HepG2 (cell line): ENCODE measurements around the gene SNED1. TPM values are rescaled to one million over a fixed set of nuclear protein-coding genes. Genes with fewer than 3 reads are reported as not detected.

Source experiments
- CREB1 ChIP-seq, 2 experiments: fragments of 450-650 bp in 1 of 2; IDR thresholded peaks; 2 replicates each; pipeline ENCODE4 v1.6.1; 2016 to 2017; ENCODE audit warnings: control low read depth in 1 of 2, mild to moderate bottlenecking in 1 of 2, missing compliant biosample characterization in 1 of 2, missing genetic modification characterization in 1 of 2
- ISL2 ChIP-seq: sonication (generic); formaldehyde crosslinking; IDR thresholded peaks from 2 replicates; pipeline ENCODE4 v1.5.0; 2020; ENCODE audit warnings: missing genetic modification reagents
- KDM1A ChIP-seq: IDR thresholded peaks from 2 replicates; pipeline ENCODE4 v1.6.1; 2016; ENCODE audit warnings: missing compliant biosample characterization
- NFKB2 ChIP-seq: sonication (generic); formaldehyde crosslinking; IDR thresholded peaks from 2 replicates; pipeline ENCODE4 v1.4.0; 2020; ENCODE audit warnings: missing genetic modification reagents, borderline replicate concordance
- NR2F6 ChIP-seq, 2 experiments: IDR thresholded peaks; 2 replicates each; pipeline ENCODE4 v1.6.1; 2016; ENCODE audit warnings: antibody characterized with exemption in 1 of 2, mild to moderate bottlenecking in 1 of 2
- PPARG ChIP-seq: conservative IDR thresholded peaks from 2 replicates; pipeline ENCODE4 v1.6.1; 2016; ENCODE audit warnings: missing biosample characterization, missing genetic modification reagents
- REXO4 ChIP-seq: sonication (generic); formaldehyde crosslinking; IDR thresholded peaks from 2 replicates; pipeline ENCODE4 v1.8.0; 2022; ENCODE audit warnings: missing genetic modification reagents, mild to moderate bottlenecking, borderline replicate concordance
- RNF2 ChIP-seq: fragments of 450-650 bp; conservative IDR thresholded peaks from 2 replicates; pipeline ENCODE4 v1.6.1; 2016; ENCODE audit warnings: low read depth
- ZBTB1 ChIP-seq: sonication (generic); formaldehyde crosslinking; IDR thresholded peaks from 2 replicates; pipeline ENCODE4 v1.4.0; 2020; ENCODE audit warnings: missing genetic modification reagents, borderline replicate concordance
- ZBTB25 ChIP-seq: IDR thresholded peaks from 2 replicates; pipeline ENCODE4 v1.6.1; 2018; ENCODE audit warnings: missing genetic modification reagents
- ZFP91 ChIP-seq: sonication (generic); formaldehyde crosslinking; IDR thresholded peaks from 2 replicates; pipeline ENCODE4 v1.9.0; 2022; ENCODE audit warnings: missing genetic modification reagents, mild to moderate bottlenecking, borderline replicate concordance
- ZKSCAN5 ChIP-seq: sonication (generic); formaldehyde crosslinking; IDR thresholded peaks from 2 replicates; pipeline ENCODE4 v1.5.1; 2020; ENCODE audit warnings: mild to moderate bottlenecking, missing genetic modification reagents
- ZNF496 ChIP-seq: sonication (generic); formaldehyde crosslinking; IDR thresholded peaks from 2 replicates; pipeline ENCODE4 v1.8.1; 2023; ENCODE audit warnings: mild to moderate bottlenecking, moderate library complexity, missing genetic modification reagents; ENCODE audit not compliant: insufficient replicate concordance
- ZNF607 ChIP-seq: sonication (generic); formaldehyde crosslinking; IDR thresholded peaks from 2 replicates; pipeline ENCODE4 v1.5.1; 2020; ENCODE audit warnings: missing genetic modification reagents, mild to moderate bottlenecking, borderline replicate concordance
- ZNF691 ChIP-seq: sonication (generic); formaldehyde crosslinking; IDR thresholded peaks from 2 replicates; pipeline ENCODE4 v1.4.0; 2020; ENCODE audit warnings: missing genetic modification reagents, low read depth, mild to moderate bottlenecking, borderline replicate concordance
- ZNF782 ChIP-seq: sonication (generic); formaldehyde crosslinking; IDR thresholded peaks from 2 replicates; pipeline ENCODE4 v1.4.0; 2020; ENCODE audit warnings: missing genetic modification reagents, mild to moderate bottlenecking, borderline replicate concordance
- polyA plus RNA-seq, 8 experiments: library from polyadenylated mRNA; depleted of rRNA in 3 of 8; stranded (reverse) in 7 of 8; unstranded in 1 of 8; fragments of >200 nt; fragmentation: Illumina TruSeq in 4 of 8; extraction: Trizol in 4 of 8; gene quantifications; 2 replicates each; pipeline versions ENCODE4 v1.2.1 to v1.2.3, GENCODE V29; 2011 to 2016; ENCODE audit warnings: low read depth in 4 of 8, missing spikeins in 1 of 8, mixed read lengths in 1 of 8; ENCODE audit not compliant: insufficient read depth in 1 of 8
- total RNA-seq, 5 experiments: library from RNA; depleted of rRNA; stranded (reverse); fragments of >200 nt; fragmentation: Illumina TruSeq; extraction: Trizol; gene quantifications; 2 replicates each; pipeline ENCODE4 v1.2.3, GENCODE V29; 2016; ENCODE audit warnings: low read depth in 1 of 5
- TF ChIP-seq, protein P1 (sequence below): sonication (generic); formaldehyde crosslinking; IDR thresholded peaks from 2 replicates; pipeline ENCODE4 v1.4.0; 2020; ENCODE audit warnings: missing genetic modification reagents, borderline replicate concordance

SNED1 gene
- total and polyA plus RNA-seq, 2 of the 13 experiments (the other 11 are each of a cell fraction or from before 2014, with no cell fraction given): 0.15 to 0.65 TPM

GRCh38 chr2:240966906-240967680 is 31.3 kb upstream of the SNED1 start (continued):
- no peak for TF ChIP-seq ZFP91 (CRISPR knock-in tag)
- TF ChIP-seq REXO4 (CRISPR knock-in tag): no peak
- TF ChIP-seq ZNF607 (CRISPR knock-in tag): no peak
- TF ChIP-seq ISL2: no peak
- no peak for TF ChIP-seq ZBTB25
- no peak for TF ChIP-seq ZNF496 (CRISPR knock-in tag)
- no peak for TF ChIP-seq ZBTB1 (CRISPR knock-in tag)
- TF ChIP-seq CREB1 (IDR thresholded peaks at IDR 0.05): no peak
- no peak for TF ChIP-seq CREB1 (CRISPR knock-in tag; IDR thresholded peaks at IDR 0.05)
- 0 out of 2 replicates have a peak, but pooled peaks have one; percentile 33 for TF ChIP-seq ZKSCAN5 (CRISPR knock-in tag)
- peak; percentile 68; the same call in 1 of the 2 replicates for TF ChIP-seq ZNF691
- no peak for TF ChIP-seq KDM1A (CRISPR knock-in tag)
- TF ChIP-seq, protein P1, sequence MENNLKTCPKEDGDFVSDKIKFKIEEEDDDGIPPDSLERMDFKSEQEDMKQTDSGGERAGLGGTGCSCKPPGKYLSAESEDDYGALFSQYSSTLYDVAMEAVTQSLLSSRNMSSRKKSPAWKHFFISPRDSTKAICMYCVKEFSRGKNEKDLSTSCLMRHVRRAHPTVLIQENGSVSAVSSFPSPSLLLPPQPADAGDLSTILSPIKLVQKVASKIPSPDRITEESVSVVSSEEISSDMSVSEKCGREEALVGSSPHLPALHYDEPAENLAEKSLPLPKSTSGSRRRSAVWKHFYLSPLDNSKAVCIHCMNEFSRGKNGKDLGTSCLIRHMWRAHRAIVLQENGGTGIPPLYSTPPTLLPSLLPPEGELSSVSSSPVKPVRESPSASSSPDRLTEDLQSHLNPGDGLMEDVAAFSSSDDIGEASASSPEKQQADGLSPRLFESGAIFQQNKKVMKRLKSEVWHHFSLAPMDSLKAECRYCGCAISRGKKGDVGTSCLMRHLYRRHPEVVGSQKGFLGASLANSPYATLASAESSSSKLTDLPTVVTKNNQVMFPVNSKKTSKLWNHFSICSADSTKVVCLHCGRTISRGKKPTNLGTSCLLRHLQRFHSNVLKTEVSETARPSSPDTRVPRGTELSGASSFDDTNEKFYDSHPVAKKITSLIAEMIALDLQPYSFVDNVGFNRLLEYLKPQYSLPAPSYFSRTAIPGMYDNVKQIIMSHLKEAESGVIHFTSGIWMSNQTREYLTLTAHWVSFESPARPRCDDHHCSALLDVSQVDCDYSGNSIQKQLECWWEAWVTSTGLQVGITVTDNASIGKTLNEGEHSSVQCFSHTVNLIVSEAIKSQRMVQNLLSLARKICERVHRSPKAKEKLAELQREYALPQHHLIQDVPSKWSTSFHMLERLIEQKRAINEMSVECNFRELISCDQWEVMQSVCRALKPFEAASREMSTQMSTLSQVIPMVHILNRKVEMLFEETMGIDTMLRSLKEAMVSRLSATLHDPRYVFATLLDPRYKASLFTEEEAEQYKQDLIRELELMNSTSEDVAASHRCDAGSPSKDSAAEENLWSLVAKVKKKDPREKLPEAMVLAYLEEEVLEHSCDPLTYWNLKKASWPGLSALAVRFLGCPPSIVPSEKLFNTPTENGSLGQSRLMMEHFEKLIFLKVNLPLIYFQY (CRISPR knock-in tag): no peak
- no peak for TF ChIP-seq ZNF782 (CRISPR knock-in tag)
- TF ChIP-seq RNF2: no peak
- TF ChIP-seq PPARG: no peak
- TF ChIP-seq NFKB2 (CRISPR knock-in tag): no peak
- peak; percentile 66; the same call in 1 of the 2 replicates for TF ChIP-seq NR2F6 (IDR thresholded peaks at IDR 0.05)
- peak; percentile 72 for TF ChIP-seq NR2F6 (CRISPR knock-in tag; IDR thresholded peaks at IDR 0.05)
